ENCODE measurements around the gene USP17L25.
"Not testable (repeated sequence)": the region's sequence is repeated elsewhere in the genome, so short reads cannot be mapped to it uniquely, and the experiment has no call there.

The USP17L25 gene

GRCh38 chr4:9329611-9330010 is at the start of gene USP17L25:
Gene USP17L25, plus strand, starts transcription at chr4:9329911. Its CDS starts 0 bp downstream, at chr4:9329911.
- DNase-seq: not testable (repeated sequence)

GRCh38 chr4:9324191-9324590 is 5.5 kb upstream of the USP17L25 start:
- DNase-seq: not testable (repeated sequence)

- DNase-seq: not testable (repeated sequence)
Measured at GRCh38 chr4:9324865-9325264, 4.8 kb upstream of the USP17L25 start, which contains the start of gene USP17L24. Gene USP17L24, plus strand, starts transcription at chr4:9325165. Its CDS starts 0 bp downstream, at chr4:9325165.

- not testable (repeated sequence) for DNase-seq
Measured at GRCh38 chr4:9334358-9334757, 4.6 kb downstream of the USP17L25 start, which contains the start of gene USP17L26. Gene USP17L26, plus strand, starts transcription at chr4:9334658. Its CDS starts 0 bp downstream, at chr4:9334658.

- not testable (repeated sequence) for DNase-seq
Measured at GRCh38 chr4:9339103-9339502, 9.4 kb downstream of the USP17L25 start, which contains the start of gene USP17L5. Gene USP17L5, plus strand, starts transcription at chr4:9339403. Its CDS starts 0 bp downstream, at chr4:9339403.

GRCh38 chr4:9343848-9344247 is 14.1 kb downstream of the USP17L25 start, which contains the start of gene USP17L27:
Gene USP17L27, plus strand, starts transcription at chr4:9344148. Its CDS starts 0 bp downstream, at chr4:9344148.
- not testable (repeated sequence) for DNase-seq

- not testable (repeated sequence) for DNase-seq
Measured at GRCh38 chr4:9348593-9348992, 18.9 kb downstream of the USP17L25 start, which contains the start of gene USP17L28. Gene USP17L28, plus strand, starts transcription at chr4:9348893. Its CDS starts 0 bp downstream, at chr4:9348893.

- not testable (repeated sequence) for DNase-seq
Measured at GRCh38 chr4:9350866-9351265, 21.2 kb downstream of the USP17L25 start.

- not testable (repeated sequence) for DNase-seq
Measured at GRCh38 chr4:9353338-9353737, 23.6 kb downstream of the USP17L25 start, which contains the start of gene USP17L29. Gene USP17L29, plus strand, starts transcription at chr4:9353638. Its CDS starts 0 bp downstream, at chr4:9353638.

GRCh38 chr4:9362829-9363228 is 33.1 kb downstream of the USP17L25 start, which contains the start of gene USP17L30:
Gene USP17L30, plus strand, starts transcription at chr4:9363129. Its CDS starts 0 bp downstream, at chr4:9363129.
- not testable (repeated sequence) for DNase-seq

GRCh38 chr4:9379881-9380280 is 50.2 kb downstream of the USP17L25 start:
- DNase-seq: not testable (repeated sequence)
